HCT116 (cell line): ENCODE measurements around the gene PLXNC1. TPM values are rescaled to one million over a fixed set of nuclear protein-coding genes. Genes with fewer than 3 reads are reported as not detected.

Source experiments
- ATAC-seq: fragments of 200-7000 bp; cut with Tn5 transposase; 2 replicates; pipeline ENCODE4 v1.9.1; 2020; ENCODE audit warnings: mild to moderate bottlenecking, moderate library complexity
- BruUV-seq: library from RNA; stranded (reverse); fragments of 400-500 nt; replicated peaks from 2 replicates; lab custom pipeline; 2021; lab: Mats Ljungman, UMichigan
- CTCF ChIA-PET: fragments of 300-600 bp; sonication (Branson Sonifier 250); formaldehyde crosslinking; loops from one replicate; lab custom pipeline; 2021; ENCODE audit warnings: antibody characterized with exemption; lab: Charles Lee
- POLR2A ChIA-PET: fragments of 300-600, 350-600 bp; sonication (Branson Sonifier 250); formaldehyde crosslinking; loops from one replicate; lab custom pipeline; 2021; ENCODE audit warnings: antibody characterized with exemption; lab: Charles Lee
- RAD21 ChIA-PET, 2 experiments: fragments of 300-600 bp; sonication (Branson Sonifier 250); formaldehyde crosslinking; loops; one replicate each; lab custom pipeline; 2023; ENCODE audit warnings: low total read pairs in 2 of 2; ENCODE audit not compliant: uncharacterized antibody in 2 of 2, unreplicated experiment in 2 of 2, low non-redundant PET in 1 of 2; lab: Charles Lee
- DNase-seq: peaks from one replicate; pipeline ENCODE4 v3.0.0-alpha.2; 2010; ENCODE audit warnings: low read depth, low spot score
- H2AFZ ChIP-seq: fragments of 200-600 bp; shearing (Covaris generic), sonication (generic); 2 replicates; pipeline ENCODE4 v1.6.1; 2017; ENCODE audit warnings: low read depth, mixed run types, mixed read lengths, antibody characterized with exemption, low read length; ENCODE audit not compliant: poor library complexity, severe bottlenecking
- H3K27ac ChIP-seq: 2 replicates; pipeline ENCODE4 v1.5.1; 2012; ENCODE audit warnings: low read depth, low read length
- H3K27me3 ChIP-seq: fragments of 200-600 bp; sonication (generic); 2 replicates; pipeline ENCODE4 v1.6.1; 2016; ENCODE audit warnings: mixed run types, low read length, mixed read lengths; ENCODE audit not compliant: insufficient read depth
- H3K36me3 ChIP-seq, 2 experiments: fragments of 200-500 bp in 1 of 2; fragments of 200-600 bp in 1 of 2; sonication (Bioruptor generic) in 1 of 2; sonication (generic) in 1 of 2; 2 replicates each; pipeline versions ENCODE4 v1.5.1 to v1.6.1; 2014 to 2016; ENCODE audit warnings: low read length in 2 of 2, inconsistent platforms in 1 of 2, mixed read lengths in 1 of 2, mixed run types in 1 of 2; ENCODE audit not compliant: insufficient read depth in 2 of 2, control insufficient read depth in 1 of 2
- H3K4me1 ChIP-seq, 2 experiments: fragments of 200-600 bp in 1 of 2; sonication (generic) in 1 of 2; 2 replicates each; pipeline versions ENCODE4 v1.5.1 to v1.6.1; 2012 to 2017; ENCODE audit warnings: low read length in 2 of 2, inconsistent platforms in 1 of 2, mild to moderate bottlenecking in 1 of 2, mixed read lengths in 1 of 2, mixed run types in 1 of 2, moderate library complexity in 1 of 2; ENCODE audit not compliant: insufficient read depth in 2 of 2, control insufficient read depth in 1 of 2
- H3K4me2 ChIP-seq: fragments of 200-600 bp; sonication (generic); 2 replicates; pipeline ENCODE4 v1.6.1; 2017; ENCODE audit warnings: mixed run types, low read length, mixed read lengths
- H3K4me3 ChIP-seq, 2 experiments: fragments of 200-600 bp in 1 of 2; sonication (generic) in 1 of 2; replicated peaks in 1 of 2; 2 replicates each; pipeline ENCODE4 v1.5.1; 2011 to 2016; ENCODE audit warnings: low read length in 2 of 2, control low read depth in 1 of 2, low read depth in 1 of 2, mild to moderate bottlenecking in 1 of 2, mixed read lengths in 1 of 2, mixed run types in 1 of 2
- H3K79me2 ChIP-seq: fragments of 200-600 bp; sonication (generic); 2 replicates; pipeline ENCODE4 v1.6.1; 2017; ENCODE audit warnings: mild to moderate bottlenecking, mixed run types, low read length, moderate library complexity, mixed read lengths; ENCODE audit not compliant: insufficient read depth
- H3K9ac ChIP-seq: fragments of 200-600 bp; sonication (generic); 2 replicates; pipeline ENCODE4 v1.6.1; 2016; ENCODE audit warnings: low read length, mixed read lengths
- H3K9me2 ChIP-seq: fragments of 200-600 bp; sonication (generic), shearing (Covaris generic); 2 replicates; pipeline ENCODE4 v1.6.1; 2017; ENCODE audit warnings: mixed run types, mild to moderate bottlenecking, moderate library complexity; ENCODE audit not compliant: insufficient read depth
- H3K9me3 ChIP-seq, 2 experiments: fragments of 200-500 bp in 1 of 2; fragments of 200-600 bp in 1 of 2; sonication (Bioruptor generic) in 1 of 2; sonication (generic) in 1 of 2; 2 replicates each; pipeline ENCODE4 v1.6.1; 2014 to 2017; ENCODE audit warnings: low read length in 2 of 2, mixed read lengths in 2 of 2, inconsistent platforms in 1 of 2, low read depth in 1 of 2, mild to moderate bottlenecking in 1 of 2, mixed run types in 1 of 2, moderate library complexity in 1 of 2; ENCODE audit not compliant: control insufficient read depth in 1 of 2, insufficient read depth in 1 of 2
- H4K20me1 ChIP-seq: fragments of 200-600 bp; sonication (generic), shearing (Covaris generic); 2 replicates; pipeline ENCODE4 v1.6.1; 2017; ENCODE audit warnings: mixed run types, mild to moderate bottlenecking, moderate library complexity; ENCODE audit not compliant: insufficient read depth
- ATF3 ChIP-seq: IDR thresholded peaks from 2 replicates; pipeline ENCODE4 v1.6.1; 2012
- CTCF ChIP-seq, 3 experiments: fragments of 200-600 bp in 1 of 3; sonication (generic) in 1 of 3; IDR thresholded peaks in 2 of 3; conservative IDR thresholded peaks in 1 of 3; 2 replicates each; pipeline ENCODE4 v1.5.1; 2012 to 2017; ENCODE audit warnings: low read depth in 2 of 3, low read length in 2 of 3, antibody characterized with exemption in 1 of 3, borderline replicate concordance in 1 of 3, control low read depth in 1 of 3, mild to moderate bottlenecking in 1 of 3, mixed read lengths in 1 of 3, mixed run types in 1 of 3, moderate library complexity in 1 of 3; ENCODE audit not compliant: insufficient read depth in 1 of 3
- EGR1 ChIP-seq: IDR thresholded peaks from 2 replicates; pipeline ENCODE4 v1.6.1; 2012; ENCODE audit warnings: low read depth
- EZH2 ChIP-seq: fragments of 200-600 bp; sonication (generic); IDR thresholded peaks from 2 replicates; pipeline ENCODE4 v1.6.1; 2017; ENCODE audit warnings: antibody characterized with exemption, mixed run types
- EZH2phosphoT487 ChIP-seq: fragments of 200-600 bp; IDR thresholded peaks from 2 replicates; pipeline ENCODE4 v1.6.1; 2018; ENCODE audit warnings: antibody characterized with exemption, borderline replicate concordance
- JUND ChIP-seq: IDR thresholded peaks from 2 replicates; pipeline ENCODE4 v1.6.1; 2012
- MAX ChIP-seq: IDR thresholded peaks from 2 replicates; pipeline ENCODE4 v1.6.1; 2012
- POLR2A ChIP-seq: IDR thresholded peaks from 2 replicates; pipeline ENCODE4 v1.7.0; 2011; ENCODE audit warnings: borderline replicate concordance; ENCODE audit not compliant: insufficient read depth, insufficient read length; ENCODE audit errors: extremely low read depth
- POLR2AphosphoS5 ChIP-seq: IDR thresholded peaks from 2 replicates; pipeline ENCODE4 v1.6.1; 2011; ENCODE audit warnings: mild to moderate bottlenecking, low read depth, low read length, moderate library complexity
- RAD21 ChIP-seq: IDR thresholded peaks from 2 replicates; pipeline ENCODE4 v1.6.1; 2012; ENCODE audit warnings: low read depth, mild to moderate bottlenecking
- REST ChIP-seq: IDR thresholded peaks from 2 replicates; pipeline ENCODE4 v1.6.1; 2012; ENCODE audit warnings: low read depth
- SP1 ChIP-seq: IDR thresholded peaks from 2 replicates; pipeline ENCODE4 v1.6.1; 2012; ENCODE audit warnings: low read depth
- SRF ChIP-seq: IDR thresholded peaks from 2 replicates; pipeline ENCODE4 v1.6.1; 2012; ENCODE audit warnings: low read depth
- intact Hi-C: fragments of 100-400 bp; cut with micrococcal nuclease; formaldehyde crosslinking; loops from 2 replicates; pipeline ENCODE4 v1.10.0; 2022
- total RNA-seq: library from RNA; stranded (reverse); gene quantifications from one replicate; pipeline ENCODE4 v1.2.1, GENCODE V29; 2021; ENCODE audit not compliant: unreplicated experiment

PLXNC1 gene
- total RNA-seq, 1 experiment from 2014 or later: 0.25 TPM

GRCh38 chr12:94289461-94290312, 141.3 kb downstream of the PLXNC1 start:
- no peak overlapping the region for H3K9ac ChIP-seq
- BruUV-seq: no TSS peak
- no peaks in the 10 kb centered on the region for H3K79me2 ChIP-seq
- TF ChIP-seq JUND (no peak), POLR2AphosphoS5 (no peak), ATF3 (no peak), SRF (no peak), EZH2 (no peak), EZH2phosphoT487 (no peak), RAD21 (no peak), POLR2A (no peak), REST (no peak), EGR1 (no peak), MAX (no peak), SP1 (no peak), CTCF (IDR thresholded peaks at IDR 0.05 in 2 of 3, conservative IDR thresholded peaks at IDR 0.05 in 1 of 3; ENCODE audit: borderline replicate concordance in 1 of 3, insufficient read depth in 1 of 3, low read depth in 2 of 3, low read length in 2 of 3) (no peak)
- H2AFZ ChIP-seq: no peak overlapping the region
- H3K9me2 ChIP-seq: no peaks in the 10 kb centered on the region
- DNase-seq (no peak), ATAC-seq (no peak)
- CTCF ChIA-PET: no interaction called here
- RAD21 ChIA-PET: no interaction called here
- no peaks in the 10 kb centered on the region for H3K4me1 ChIP-seq
- H3K27ac ChIP-seq: no peak overlapping the region
- POLR2A ChIA-PET: no interaction called here
- no peaks in the 10 kb centered on the region for H3K27me3 ChIP-seq
- no peak overlapping the region for H3K4me2 ChIP-seq
- no peak overlapping the region for H3K4me3 ChIP-seq
- no peaks in the 10 kb centered on the region for H3K36me3 ChIP-seq
- no peaks in the 10 kb centered on the region for H3K9me3 ChIP-seq
- intact Hi-C loops: no loop called here
- no peaks in the 10 kb centered on the region for H4K20me1 ChIP-seq
